ENCODE measurements around the gene BCL2A1. TPM values are rescaled to one million over a fixed set of nuclear protein-coding genes. Genes with fewer than 3 reads are reported as not detected.
A peak's percentile ranks its signal among the peaks of the same experiment; 100 is the strongest.
"Not testable (repeated sequence)": the region's sequence is repeated elsewhere in the genome, so short reads cannot be mapped to it uniquely, and the experiment has no call there.

BCL2A1 gene
- polyA plus RNA-seq (2013), result 15.7 TPM

GRCh38 chr15:79970624-79971434 lies at the start of gene BCL2A1:
TSS of gene BCL2A1 (minus strand) at chr15:79971196. CDS start at chr15:79971119, 77 bp downstream.
- WGBS (ENCODE audit: insufficient coverage), result 60% methylated on average over 8 of the region's 11 CpGs
- Histone ChIP-seq H3K27me3 (replicated peaks in 2 of 5; ENCODE audit: control insufficient read depth in 4 of 5, insufficient read depth in 5 of 5, low read length in 4 of 5) (no peaks in the 10 kb centered on the region), H3K36me3 (ENCODE audit: control insufficient read depth in 4 of 4, insufficient read depth in 4 of 4, low read length in 3 of 4) (no peaks in the 10 kb centered on the region), H3K4me1 (ENCODE audit: control extremely low read depth in 1 of 4, control insufficient read depth in 4 of 4, insufficient read depth in 4 of 4, low read length in 3 of 4) (peaks cover 5 to 54% (median 26%) of the 10 kb centered on the region in 4 experiments), H3K27ac (ENCODE audit: insufficient read depth in 1 of 2, low read depth in 1 of 2, low read length in 2 of 2, poor library complexity in 1 of 2, severe bottlenecking in 2 of 2) (peak within 1 kb of the TSS in 1 of 2 experiments; percentile 69), H3K9me3 (ENCODE audit: control extremely low read depth in 1 of 5, control insufficient read depth in 4 of 5, insufficient read depth in 2 of 5, low read depth in 1 of 5, low read length in 4 of 5) (no peaks in the 10 kb centered on the region), H3K4me3 (ENCODE audit: control insufficient read depth in 1 of 7, extremely low read depth in 1 of 7, insufficient read depth in 4 of 7, low read depth in 2 of 7, low read length in 6 of 7) (peak within 1 kb of the TSS in 6 of 7 experiments; percentile 51 to 81 (median 64))
- peak; percentile 73 to 90 (median 89) for DNase-seq
- ChIA-PET POLR2A (interaction anchor here (0.6 kb wide), 1 partner anchor 183 kb away, joined by 4 read pairs; no protein-coding TSS in a partner anchor), CTCF (interaction anchor here (1.6 kb wide), 1 partner anchor 22 kb away, joined by 5 read pairs; no protein-coding TSS in a partner anchor)

GRCh38 chr15:80020731-80021130 lies 49.7 kb upstream of the BCL2A1 start:
- ChIA-PET CTCF (no interaction called here), POLR2A (interaction anchor here (0.6 kb wide), 1 partner anchor 1078 kb away, joined by 12 read pairs; no protein-coding TSS in a partner anchor)
- Histone ChIP-seq H3K4me1 (ENCODE audit: control extremely low read depth in 1 of 4, control insufficient read depth in 4 of 4, insufficient read depth in 4 of 4, low read length in 3 of 4) (no peaks in the 10 kb centered on the region), H3K4me3 (ENCODE audit: control insufficient read depth in 1 of 7, extremely low read depth in 1 of 7, insufficient read depth in 4 of 7, low read depth in 2 of 7, low read length in 6 of 7) (no peak overlapping the region), H3K9me3 (ENCODE audit: control extremely low read depth in 1 of 5, control insufficient read depth in 4 of 5, insufficient read depth in 2 of 5, low read depth in 1 of 5, low read length in 4 of 5) (no peaks in the 10 kb centered on the region), H3K36me3 (ENCODE audit: control insufficient read depth in 4 of 4, insufficient read depth in 4 of 4, low read length in 3 of 4) (no peaks in the 10 kb centered on the region), H3K27me3 (replicated peaks in 2 of 5; ENCODE audit: control insufficient read depth in 4 of 5, insufficient read depth in 5 of 5, low read length in 4 of 5) (peaks cover 0 to 2% (median 0%) of the 10 kb centered on the region in 5 experiments), H3K27ac (ENCODE audit: insufficient read depth in 1 of 2, low read depth in 1 of 2, low read length in 2 of 2, poor library complexity in 1 of 2, severe bottlenecking in 2 of 2) (no peak overlapping the region)
- WGBS (ENCODE audit: insufficient coverage), result 94% methylated on average over 3 of the region's 3 CpGs
- DNase-seq, result no peak

- DNase-seq; H3K27ac ChIP-seq (ENCODE audit: insufficient read depth in 1 of 2, low read depth in 1 of 2, low read length in 2 of 2, poor library complexity in 1 of 2, severe bottlenecking in 2 of 2); H3K36me3 ChIP-seq (ENCODE audit: control insufficient read depth in 4 of 4, insufficient read depth in 4 of 4, low read length in 3 of 4); CTCF ChIA-PET; H3K27me3 ChIP-seq (replicated peaks in 2 of 5; ENCODE audit: control insufficient read depth in 4 of 5, insufficient read depth in 5 of 5, low read length in 4 of 5); H3K4me3 ChIP-seq (ENCODE audit: control insufficient read depth in 1 of 7, extremely low read depth in 1 of 7, insufficient read depth in 4 of 7, low read depth in 2 of 7, low read length in 6 of 7); H3K4me1 ChIP-seq (ENCODE audit: control extremely low read depth in 1 of 4, control insufficient read depth in 4 of 4, insufficient read depth in 4 of 4, low read length in 3 of 4); H3K9me3 ChIP-seq (ENCODE audit: control extremely low read depth in 1 of 5, control insufficient read depth in 4 of 5, insufficient read depth in 2 of 5, low read depth in 1 of 5, low read length in 4 of 5); POLR2A ChIA-PET: not testable (repeated sequence)
- 95% methylated on average over 2 of the region's 6 CpGs for WGBS (ENCODE audit: insufficient coverage)
Measured at GRCh38 chr15:80020149-80020548, 49.2 kb upstream of the BCL2A1 start.

- CTCF ChIA-PET, result no interaction called here
Measured at GRCh38 chr15:80019168-80019745, 48.3 kb upstream of the BCL2A1 start.

GRCh38 chr15:80017139-80017538 lies 46.1 kb upstream of the BCL2A1 start:
- H3K4me3 ChIP-seq (ENCODE audit: control insufficient read depth in 1 of 7, extremely low read depth in 1 of 7, insufficient read depth in 4 of 7, low read depth in 2 of 7, low read length in 6 of 7); DNase-seq; H3K4me1 ChIP-seq (ENCODE audit: control extremely low read depth in 1 of 4, control insufficient read depth in 4 of 4, insufficient read depth in 4 of 4, low read length in 3 of 4); CTCF ChIA-PET; H3K9me3 ChIP-seq (ENCODE audit: control extremely low read depth in 1 of 5, control insufficient read depth in 4 of 5, insufficient read depth in 2 of 5, low read depth in 1 of 5, low read length in 4 of 5); H3K36me3 ChIP-seq (ENCODE audit: control insufficient read depth in 4 of 4, insufficient read depth in 4 of 4, low read length in 3 of 4); H3K27me3 ChIP-seq (replicated peaks in 2 of 5; ENCODE audit: control insufficient read depth in 4 of 5, insufficient read depth in 5 of 5, low read length in 4 of 5); H3K27ac ChIP-seq (ENCODE audit: insufficient read depth in 1 of 2, low read depth in 1 of 2, low read length in 2 of 2, poor library complexity in 1 of 2, severe bottlenecking in 2 of 2): not testable (repeated sequence)
- 97% methylated on average over 8 of the region's 8 CpGs for WGBS (ENCODE audit: insufficient coverage)
- POLR2A ChIA-PET, result interaction anchor here (0.7 kb wide), 1 partner anchor 19 kb away, joined by 3 read pairs; no protein-coding TSS in a partner anchor

More at GRCh38 chr15:80019168-80019745, 48.3 kb upstream of the BCL2A1 start:
- DNase-seq, result no peak
- 100% methylated on average over 7 of the region's 8 CpGs for WGBS (ENCODE audit: insufficient coverage)
- POLR2A ChIA-PET, result no interaction called here
- Histone ChIP-seq H3K36me3 (ENCODE audit: control insufficient read depth in 4 of 4, insufficient read depth in 4 of 4, low read length in 3 of 4) (no peaks in the 10 kb centered on the region), H3K4me1 (ENCODE audit: control extremely low read depth in 1 of 4, control insufficient read depth in 4 of 4, insufficient read depth in 4 of 4, low read length in 3 of 4) (no peaks in the 10 kb centered on the region), H3K27me3 (replicated peaks in 2 of 5; ENCODE audit: control insufficient read depth in 4 of 5, insufficient read depth in 5 of 5, low read length in 4 of 5) (peaks cover 0 to 2% (median 0%) of the 10 kb centered on the region in 5 experiments), H3K9me3 (ENCODE audit: control extremely low read depth in 1 of 5, control insufficient read depth in 4 of 5, insufficient read depth in 2 of 5, low read depth in 1 of 5, low read length in 4 of 5) (peaks cover 0 to 2% (median 0%) of the 10 kb centered on the region in 5 experiments), H3K27ac (ENCODE audit: insufficient read depth in 1 of 2, low read depth in 1 of 2, low read length in 2 of 2, poor library complexity in 1 of 2, severe bottlenecking in 2 of 2) (no peak overlapping the region), H3K4me3 (ENCODE audit: control insufficient read depth in 1 of 7, extremely low read depth in 1 of 7, insufficient read depth in 4 of 7, low read depth in 2 of 7, low read length in 6 of 7) (no peak overlapping the region)

GRCh38 chr15:80016506-80016905 lies 45.5 kb upstream of the BCL2A1 start:
- H3K9me3 ChIP-seq (ENCODE audit: control extremely low read depth in 1 of 5, control insufficient read depth in 4 of 5, insufficient read depth in 2 of 5, low read depth in 1 of 5, low read length in 4 of 5); CTCF ChIA-PET; H3K27ac ChIP-seq (ENCODE audit: insufficient read depth in 1 of 2, low read depth in 1 of 2, low read length in 2 of 2, poor library complexity in 1 of 2, severe bottlenecking in 2 of 2); POLR2A ChIA-PET; H3K36me3 ChIP-seq (ENCODE audit: control insufficient read depth in 4 of 4, insufficient read depth in 4 of 4, low read length in 3 of 4); H3K4me3 ChIP-seq (ENCODE audit: control insufficient read depth in 1 of 7, extremely low read depth in 1 of 7, insufficient read depth in 4 of 7, low read depth in 2 of 7, low read length in 6 of 7); DNase-seq; H3K27me3 ChIP-seq (replicated peaks in 2 of 5; ENCODE audit: control insufficient read depth in 4 of 5, insufficient read depth in 5 of 5, low read length in 4 of 5); H3K4me1 ChIP-seq (ENCODE audit: control extremely low read depth in 1 of 4, control insufficient read depth in 4 of 4, insufficient read depth in 4 of 4, low read length in 3 of 4): not testable (repeated sequence)
- 96% methylated on average over 15 of the region's 27 CpGs for WGBS (ENCODE audit: insufficient coverage)

- CTCF ChIA-PET, result no interaction called here
Measured at GRCh38 chr15:80015156-80015555, 44.2 kb upstream of the BCL2A1 start.

More at GRCh38 chr15:80015156-80015555, 44.2 kb upstream of the BCL2A1 start:
- peaks cover 0 to 2% (median 0%) of the 10 kb centered on the region in 5 experiments for H3K27me3 ChIP-seq (replicated peaks in 2 of 5; ENCODE audit: control insufficient read depth in 4 of 5, insufficient read depth in 5 of 5, low read length in 4 of 5)
- H3K27ac ChIP-seq (ENCODE audit: insufficient read depth in 1 of 2, low read depth in 1 of 2, low read length in 2 of 2, poor library complexity in 1 of 2, severe bottlenecking in 2 of 2), result no peak overlapping the region
- H3K4me1 ChIP-seq (ENCODE audit: control extremely low read depth in 1 of 4, control insufficient read depth in 4 of 4, insufficient read depth in 4 of 4, low read length in 3 of 4), result no peaks in the 10 kb centered on the region
- no peak for DNase-seq
- 100% methylated on average over 1 of the region's 2 CpGs for WGBS (ENCODE audit: insufficient coverage)
- H3K36me3 ChIP-seq (ENCODE audit: control insufficient read depth in 4 of 4, insufficient read depth in 4 of 4, low read length in 3 of 4), result no peaks in the 10 kb centered on the region
- no peak overlapping the region for H3K4me3 ChIP-seq (ENCODE audit: control insufficient read depth in 1 of 7, extremely low read depth in 1 of 7, insufficient read depth in 4 of 7, low read depth in 2 of 7, low read length in 6 of 7)
- H3K9me3 ChIP-seq (ENCODE audit: control extremely low read depth in 1 of 5, control insufficient read depth in 4 of 5, insufficient read depth in 2 of 5, low read depth in 1 of 5, low read length in 4 of 5), result peaks cover 0 to 2% (median 0%) of the 10 kb centered on the region in 5 experiments
- POLR2A ChIA-PET, result no interaction called here

All from common myeloid progenitor, CD34-positive (primary cell).